Activated T-cell treated with anti-CD3 and anti-CD28 coated beads for 48 hours (primary cell): Measurements from ENCODE around the gene APOBEC2.

Experiments used
- DNase-seq: peaks from one replicate; pipeline ENCODE4 v3.0.0-alpha.2; 2020; ENCODE audit warnings: low read depth

APOBEC2 gene

GRCh38 chr6:41038205-41038604, 14.8 kb upstream of the APOBEC2 start:
- no peak for DNase-seq

GRCh38 chr6:41039060-41039998, 13.7 kb upstream of the APOBEC2 start, which contains the start of gene UNC5CL:
TSS of gene UNC5CL (minus strand) at chr6:41039221. CDS start at chr6:41035074, 4,147 bp downstream.
- DNase-seq = peak; percentile 45

GRCh38 chr6:41040101-41040939, 12.7 kb upstream of the APOBEC2 start:
- no peak for DNase-seq

- no peak for DNase-seq
These were observed 12.0 kb upstream of the APOBEC2 start for GRCh38 chr6:41040940-41041536.

- no peak for DNase-seq
These were observed 10.6 kb upstream of the APOBEC2 start, which contains the start of gene TSPO2 for GRCh38 chr6:41042226-41043055. TSS of gene TSPO2 (plus strand) at chr6:41042467. CDS start at chr6:41042986, 519 bp downstream.

GRCh38 chr6:41043151-41043550, 9.9 kb upstream of the APOBEC2 start:
- DNase-seq = no peak

GRCh38 chr6:41045664-41046063, 7.3 kb upstream of the APOBEC2 start:
- no peak for DNase-seq

- no peak for DNase-seq
These were observed 6.9 kb upstream of the APOBEC2 start for GRCh38 chr6:41046084-41046483.

- no peak for DNase-seq
These were observed 5.7 kb upstream of the APOBEC2 start for GRCh38 chr6:41047306-41047705.

- DNase-seq = no peak
These were observed 5.0 kb upstream of the APOBEC2 start for GRCh38 chr6:41047745-41048732.

GRCh38 chr6:41049521-41049920, 3.5 kb upstream of the APOBEC2 start:
- DNase-seq = no peak

- DNase-seq = no peak
These were observed 3.0 kb upstream of the APOBEC2 start for GRCh38 chr6:41049955-41050354.

GRCh38 chr6:41050536-41050935, 2.5 kb upstream of the APOBEC2 start:
- DNase-seq = no peak

GRCh38 chr6:41051873-41052272, 1.1 kb upstream of the APOBEC2 start:
- no peak for DNase-seq

GRCh38 chr6:41054511-41054910, 1.5 kb downstream of the APOBEC2 start:
- DNase-seq = no peak

- DNase-seq = no peak
These were observed 2.1 kb downstream of the APOBEC2 start for GRCh38 chr6:41055149-41055548.

- no peak for DNase-seq
These were observed 3.9 kb downstream of the APOBEC2 start for GRCh38 chr6:41056768-41057490.

GRCh38 chr6:41058783-41059181, 5.8 kb downstream of the APOBEC2 start:
- no peak for DNase-seq

GRCh38 chr6:41059556-41059955, 6.6 kb downstream of the APOBEC2 start:
- no peak for DNase-seq
